H9 (cell line): ENCODE data around the gene MOV10L1. TPM values are rescaled to one million over a fixed set of nuclear protein-coding genes. Genes with fewer than 3 reads are reported as not detected.

Experiments used
- DNase-seq: peaks from one replicate; pipeline ENCODE4 v3.0.0-alpha.2; 2017
- H2AFZ ChIP-seq: one replicate; pipeline ENCODE4 v1.6.1; 2013; ENCODE audit warnings: mild to moderate bottlenecking, low read length, control low read depth, moderate library complexity
- H2AK5ac ChIP-seq: 2 replicates; pipeline ENCODE4 v1.6.1; 2013; ENCODE audit warnings: low read length, control low read depth, mixed read lengths; ENCODE audit not compliant: insufficient read length
- H2BK120ac ChIP-seq: one replicate; pipeline ENCODE4 v1.6.1; 2013; ENCODE audit warnings: low read depth, mild to moderate bottlenecking, low read length, control low read depth, inconsistent platforms; ENCODE audit not compliant: poor library complexity, severe bottlenecking
- H2BK12ac ChIP-seq: 2 replicates; pipeline ENCODE4 v1.6.1; 2013; ENCODE audit warnings: low read length, control low read depth, mixed read lengths, low read depth; ENCODE audit not compliant: insufficient read length
- H2BK15ac ChIP-seq: 2 replicates; pipeline ENCODE4 v1.6.1; 2013; ENCODE audit warnings: low read depth, low read length, control low read depth
- H2BK20ac ChIP-seq: one replicate; pipeline ENCODE4 v1.6.1; 2013; ENCODE audit warnings: low read depth, mild to moderate bottlenecking, low read length, control low read depth, inconsistent platforms; ENCODE audit not compliant: poor library complexity, severe bottlenecking
- H2BK5ac ChIP-seq: 2 replicates; pipeline ENCODE4 v1.6.1; 2013; ENCODE audit warnings: low read length, control low read depth, mixed read lengths; ENCODE audit not compliant: insufficient read length
- H3K14ac ChIP-seq: 2 replicates; pipeline ENCODE4 v1.6.1; 2013; ENCODE audit warnings: low read length, control low read depth; ENCODE audit not compliant: insufficient read depth
- H3K18ac ChIP-seq: 2 replicates; pipeline ENCODE4 v1.6.1; 2013; ENCODE audit warnings: low read depth, mild to moderate bottlenecking, mixed read lengths, low read length, control low read depth; ENCODE audit not compliant: insufficient read length
- H3K23ac ChIP-seq: 2 replicates; pipeline ENCODE4 v1.6.1; 2013; ENCODE audit warnings: low read length, control low read depth, mixed read lengths, low read depth; ENCODE audit not compliant: insufficient read length
- H3K23me2 ChIP-seq: 2 replicates; pipeline ENCODE4 v1.6.1; 2013; ENCODE audit warnings: low read depth, mild to moderate bottlenecking, mixed read lengths, low read length, control low read depth; ENCODE audit not compliant: insufficient read length, poor library complexity, severe bottlenecking
- H3K27ac ChIP-seq: 2 replicates; pipeline ENCODE4 v1.5.1; 2013; ENCODE audit warnings: low read length, control low read depth, mixed read lengths, low read depth; ENCODE audit not compliant: insufficient read length
- H3K27me3 ChIP-seq: 2 replicates; pipeline ENCODE4 v1.6.1; 2013; ENCODE audit warnings: low read length, control low read depth, inconsistent platforms; ENCODE audit not compliant: insufficient read depth
- H3K4ac ChIP-seq: 2 replicates; pipeline ENCODE4 v1.6.1; 2013; ENCODE audit warnings: low read depth, mild to moderate bottlenecking, control low read depth, inconsistent platforms, low read length, moderate library complexity
- H3K4me1 ChIP-seq: 2 replicates; pipeline ENCODE4 v1.6.1; 2013; ENCODE audit warnings: low read length, control low read depth, inconsistent platforms; ENCODE audit not compliant: insufficient read depth
- H3K4me2 ChIP-seq: 2 replicates; pipeline ENCODE4 v1.6.1; 2013; ENCODE audit warnings: low read length, control low read depth, mixed read lengths; ENCODE audit not compliant: insufficient read length, insufficient read depth
- H3K56ac ChIP-seq: 2 replicates; pipeline ENCODE4 v1.6.1; 2013; ENCODE audit warnings: low read depth, mild to moderate bottlenecking, mixed read lengths, low read length, control low read depth; ENCODE audit not compliant: insufficient read length
- H3K79me1 ChIP-seq: 2 replicates; pipeline ENCODE4 v1.6.1; 2013; ENCODE audit warnings: low read depth, mild to moderate bottlenecking, moderate library complexity, low read length, control low read depth, inconsistent platforms; ENCODE audit not compliant: insufficient read depth, poor library complexity, severe bottlenecking
- H3K79me2 ChIP-seq: 2 replicates; pipeline ENCODE4 v1.6.1; 2013; ENCODE audit warnings: low read length, control low read depth, inconsistent platforms; ENCODE audit not compliant: insufficient read depth
- H3K9ac ChIP-seq: 2 replicates; pipeline ENCODE4 v1.6.1; 2013; ENCODE audit warnings: low read length, control low read depth, mixed read lengths; ENCODE audit not compliant: insufficient read length; ENCODE audit errors: extremely low read depth
- H3K9me3 ChIP-seq: one replicate; pipeline ENCODE4 v1.6.1; 2013; ENCODE audit warnings: low read depth, low read length, inconsistent platforms; ENCODE audit not compliant: control insufficient read depth
- H3T11ph ChIP-seq: one replicate; pipeline ENCODE4 v1.6.1; 2013; ENCODE audit warnings: mild to moderate bottlenecking, low read length, control low read depth, inconsistent platforms
- H4K20me1 ChIP-seq: one replicate; pipeline ENCODE4 v1.6.1; 2013; ENCODE audit not compliant: control insufficient read depth, insufficient read length, insufficient read depth
- H4K5ac ChIP-seq: 2 replicates; pipeline ENCODE4 v1.6.1; 2013; ENCODE audit warnings: low read depth, mild to moderate bottlenecking, mixed read lengths, low read length, control low read depth; ENCODE audit not compliant: insufficient read length
- H4K8ac ChIP-seq: replicated peaks from 2 replicates; pipeline ENCODE4 v1.6.1; 2013; ENCODE audit warnings: low read length, control low read depth, mixed read lengths, low read depth; ENCODE audit not compliant: insufficient read length
- H4K91ac ChIP-seq: 2 replicates; pipeline ENCODE4 v1.6.1; 2013; ENCODE audit warnings: low read depth, mild to moderate bottlenecking, moderate library complexity, mixed read lengths, low read length, control low read depth; ENCODE audit not compliant: insufficient read length
- H3K27ac Mint-ChIP-seq, 3 experiments: 2 replicates in 2 of 3; 3 replicates in 1 of 3; pipeline ENCODE4 v1.8.0; 2020 to 2021; ENCODE audit warnings: mixed read lengths in 3 of 3, mild to moderate bottlenecking in 1 of 3, moderate library complexity in 1 of 3
- H3K27me3 Mint-ChIP-seq: 2 replicates; pipeline ENCODE4 v1.8.0; 2021; ENCODE audit warnings: low read depth, mild to moderate bottlenecking, moderate library complexity, mixed read lengths
- H3K36me3 Mint-ChIP-seq, 3 experiments: 2 replicates in 2 of 3; 3 replicates in 1 of 3; pipeline ENCODE4 v1.8.0; 2020 to 2021; ENCODE audit warnings: low read depth in 3 of 3, mixed read lengths in 3 of 3; ENCODE audit not compliant: insufficient read depth in 1 of 3
- H3K4me1 Mint-ChIP-seq, 2 experiments: 2 replicates each; pipeline ENCODE4 v1.8.0; 2020; ENCODE audit warnings: mixed read lengths in 2 of 2
- H3K4me3 Mint-ChIP-seq, 2 experiments: 2 replicates in 1 of 2; 3 replicates in 1 of 2; pipeline ENCODE4 v1.8.0; 2020 to 2021; ENCODE audit warnings: mild to moderate bottlenecking in 2 of 2, mixed read lengths in 2 of 2, moderate library complexity in 1 of 2
- H3K9me3 Mint-ChIP-seq, 2 experiments: 2 replicates in 1 of 2; 3 replicates in 1 of 2; pipeline ENCODE4 v1.8.0; 2020; ENCODE audit warnings: mild to moderate bottlenecking in 2 of 2, mixed read lengths in 2 of 2, moderate library complexity in 1 of 2
- CTCF ChIP-seq: fragments of 200-600 bp; sonication (generic); conservative IDR thresholded peaks from 3 replicates; pipeline ENCODE4 v1.8.0; 2021; ENCODE audit warnings: antibody characterized with exemption, mild to moderate bottlenecking
- WGBS: extraction: QIAGEN DNeasy Blood & Tissue Kit; methylation state at CpG from one replicate; pipeline ENCODE4 v1.1.7; 2013; ENCODE audit warnings: missing lambda C conversion rate, low lambda C conversion rate, mixed read lengths; ENCODE audit not compliant: insufficient read length; ENCODE audit errors: extremely low coverage; 5-methylcytosine and 5-hydroxymethylcytosine counted together
- total RNA-seq: library from RNA; stranded (reverse); gene quantifications from 2 replicates; pipeline ENCODE4 v1.2.1, GENCODE V29; 2021

MOV10L1 gene
- total RNA-seq, 1 experiment from 2014 or later = not detected

GRCh38 chr22:50150161-50151129, 60.6 kb downstream of the MOV10L1 start:
- no peak overlapping the region for H4K91ac ChIP-seq
- H2AK5ac ChIP-seq = no peak overlapping the region
- no peak overlapping the region for H2BK12ac ChIP-seq
- H2AFZ ChIP-seq = no peak overlapping the region
- H3K27me3 Mint-ChIP-seq = peaks cover 14% of the 10 kb centered on the region
- DNase-seq = no peak
- no peaks in the 10 kb centered on the region for H3K9me3 ChIP-seq
- H3K36me3 Mint-ChIP-seq = no peaks in the 10 kb centered on the region; a peak in 1 of 7 replicates
- H2BK5ac ChIP-seq = no peak overlapping the region
- no peak overlapping the region for H3K27ac Mint-ChIP-seq
- H3K18ac ChIP-seq = no peak overlapping the region
- no peak overlapping the region for H2BK120ac ChIP-seq
- H3K14ac ChIP-seq = no peak overlapping the region; the same call in 1 of the 2 replicates
- H3K4ac ChIP-seq = no peak overlapping the region
- no peak overlapping the region for H3K23ac ChIP-seq
- no peaks in the 10 kb centered on the region for H3K79me1 ChIP-seq
- no peak overlapping the region for H2BK15ac ChIP-seq
- no peak overlapping the region for H2BK20ac ChIP-seq
- H3K56ac ChIP-seq = no peak overlapping the region
- H4K5ac ChIP-seq = no peak overlapping the region
- no peaks in the 10 kb centered on the region for H3K79me2 ChIP-seq
- H3K23me2 ChIP-seq = peaks cover 6% of the 10 kb centered on the region
- H3K4me3 Mint-ChIP-seq = no peak overlapping the region
- no peak overlapping the region for H3T11ph ChIP-seq
- WGBS = no CpG with 5 or more reads among the region's 35 CpGs
- TF ChIP-seq CTCF = no peak
- no peak overlapping the region for H3K4me2 ChIP-seq
- H3K9ac ChIP-seq = no peak overlapping the region
- no peak overlapping the region for H3K27ac ChIP-seq
- no peaks in the 10 kb centered on the region for H4K20me1 ChIP-seq
- no peak overlapping the region for H4K8ac ChIP-seq
- no peaks in the 10 kb centered on the region for H3K27me3 ChIP-seq
- H3K4me1 ChIP-seq = no peaks in the 10 kb centered on the region
- H3K4me1 Mint-ChIP-seq = peaks cover 0 to 4% of the 10 kb centered on the region in 2 experiments; a peak in 2 of 4 replicates
- no peaks in the 10 kb centered on the region; a peak in 1 of 5 replicates for H3K9me3 Mint-ChIP-seq
